HCT116 (cell line): ENCODE results near the gene ASMTL. TPM values are rescaled to one million over a fixed set of nuclear protein-coding genes. Genes with fewer than 3 reads are reported as not detected.

ENCODE experiments used
- ATAC-seq: fragments of 200-7000 bp; cut with Tn5 transposase; 2 replicates; pipeline ENCODE4 v1.9.1; 2020; ENCODE audit warnings: mild to moderate bottlenecking, moderate library complexity
- BruUV-seq: library from RNA; stranded (reverse); fragments of 400-500 nt; replicated peaks from 2 replicates; lab custom pipeline; 2021; lab: Mats Ljungman, UMichigan
- CTCF ChIA-PET: fragments of 300-600 bp; sonication (Branson Sonifier 250); formaldehyde crosslinking; loops from one replicate; lab custom pipeline; 2021; ENCODE audit warnings: antibody characterized with exemption; lab: Charles Lee
- POLR2A ChIA-PET: fragments of 300-600, 350-600 bp; sonication (Branson Sonifier 250); formaldehyde crosslinking; loops from one replicate; lab custom pipeline; 2021; ENCODE audit warnings: antibody characterized with exemption; lab: Charles Lee
- RAD21 ChIA-PET, 2 experiments: fragments of 300-600 bp; sonication (Branson Sonifier 250); formaldehyde crosslinking; loops; one replicate each; lab custom pipeline; 2023; ENCODE audit warnings: low total read pairs in 2 of 2; ENCODE audit not compliant: uncharacterized antibody in 2 of 2, unreplicated experiment in 2 of 2, low non-redundant PET in 1 of 2; lab: Charles Lee
- DNase-seq: peaks from one replicate; pipeline ENCODE4 v3.0.0-alpha.2; 2010; ENCODE audit warnings: low read depth, low spot score
- H2AFZ ChIP-seq: fragments of 200-600 bp; shearing (Covaris generic), sonication (generic); 2 replicates; pipeline ENCODE4 v1.6.1; 2017; ENCODE audit warnings: low read depth, mixed run types, mixed read lengths, antibody characterized with exemption, low read length; ENCODE audit not compliant: poor library complexity, severe bottlenecking
- H3K27ac ChIP-seq: 2 replicates; pipeline ENCODE4 v1.5.1; 2012; ENCODE audit warnings: low read depth, low read length
- H3K27me3 ChIP-seq: fragments of 200-600 bp; sonication (generic); 2 replicates; pipeline ENCODE4 v1.6.1; 2016; ENCODE audit warnings: mixed run types, low read length, mixed read lengths; ENCODE audit not compliant: insufficient read depth
- H3K36me3 ChIP-seq, 2 experiments: fragments of 200-500 bp in 1 of 2; fragments of 200-600 bp in 1 of 2; sonication (Bioruptor generic) in 1 of 2; sonication (generic) in 1 of 2; 2 replicates each; pipeline versions ENCODE4 v1.5.1 to v1.6.1; 2014 to 2016; ENCODE audit warnings: low read length in 2 of 2, inconsistent platforms in 1 of 2, mixed read lengths in 1 of 2, mixed run types in 1 of 2; ENCODE audit not compliant: insufficient read depth in 2 of 2, control insufficient read depth in 1 of 2
- H3K4me1 ChIP-seq, 2 experiments: fragments of 200-600 bp in 1 of 2; sonication (generic) in 1 of 2; 2 replicates each; pipeline versions ENCODE4 v1.5.1 to v1.6.1; 2012 to 2017; ENCODE audit warnings: low read length in 2 of 2, inconsistent platforms in 1 of 2, mild to moderate bottlenecking in 1 of 2, mixed read lengths in 1 of 2, mixed run types in 1 of 2, moderate library complexity in 1 of 2; ENCODE audit not compliant: insufficient read depth in 2 of 2, control insufficient read depth in 1 of 2
- H3K4me2 ChIP-seq: fragments of 200-600 bp; sonication (generic); 2 replicates; pipeline ENCODE4 v1.6.1; 2017; ENCODE audit warnings: mixed run types, low read length, mixed read lengths
- H3K4me3 ChIP-seq, 2 experiments: fragments of 200-600 bp in 1 of 2; sonication (generic) in 1 of 2; replicated peaks in 1 of 2; 2 replicates each; pipeline ENCODE4 v1.5.1; 2011 to 2016; ENCODE audit warnings: low read length in 2 of 2, control low read depth in 1 of 2, low read depth in 1 of 2, mild to moderate bottlenecking in 1 of 2, mixed read lengths in 1 of 2, mixed run types in 1 of 2
- H3K79me2 ChIP-seq: fragments of 200-600 bp; sonication (generic); 2 replicates; pipeline ENCODE4 v1.6.1; 2017; ENCODE audit warnings: mild to moderate bottlenecking, mixed run types, low read length, moderate library complexity, mixed read lengths; ENCODE audit not compliant: insufficient read depth
- H3K9ac ChIP-seq: fragments of 200-600 bp; sonication (generic); 2 replicates; pipeline ENCODE4 v1.6.1; 2016; ENCODE audit warnings: low read length, mixed read lengths
- H3K9me2 ChIP-seq: fragments of 200-600 bp; sonication (generic), shearing (Covaris generic); 2 replicates; pipeline ENCODE4 v1.6.1; 2017; ENCODE audit warnings: mixed run types, mild to moderate bottlenecking, moderate library complexity; ENCODE audit not compliant: insufficient read depth
- H3K9me3 ChIP-seq, 2 experiments: fragments of 200-500 bp in 1 of 2; fragments of 200-600 bp in 1 of 2; sonication (Bioruptor generic) in 1 of 2; sonication (generic) in 1 of 2; 2 replicates each; pipeline ENCODE4 v1.6.1; 2014 to 2017; ENCODE audit warnings: low read length in 2 of 2, mixed read lengths in 2 of 2, inconsistent platforms in 1 of 2, low read depth in 1 of 2, mild to moderate bottlenecking in 1 of 2, mixed run types in 1 of 2, moderate library complexity in 1 of 2; ENCODE audit not compliant: control insufficient read depth in 1 of 2, insufficient read depth in 1 of 2
- H4K20me1 ChIP-seq: fragments of 200-600 bp; sonication (generic), shearing (Covaris generic); 2 replicates; pipeline ENCODE4 v1.6.1; 2017; ENCODE audit warnings: mixed run types, mild to moderate bottlenecking, moderate library complexity; ENCODE audit not compliant: insufficient read depth
- CBX3 ChIP-seq: IDR thresholded peaks from 2 replicates; pipeline ENCODE4 v1.6.1; 2012; ENCODE audit warnings: low read depth
- CEBPB ChIP-seq: IDR thresholded peaks from 2 replicates; pipeline ENCODE4 v1.6.1; 2012; ENCODE audit warnings: low read depth
- CTCF ChIP-seq, 3 experiments: fragments of 200-600 bp in 1 of 3; sonication (generic) in 1 of 3; IDR thresholded peaks in 2 of 3; conservative IDR thresholded peaks in 1 of 3; 2 replicates each; pipeline ENCODE4 v1.5.1; 2012 to 2017; ENCODE audit warnings: low read depth in 2 of 3, low read length in 2 of 3, antibody characterized with exemption in 1 of 3, borderline replicate concordance in 1 of 3, control low read depth in 1 of 3, mild to moderate bottlenecking in 1 of 3, mixed read lengths in 1 of 3, mixed run types in 1 of 3, moderate library complexity in 1 of 3; ENCODE audit not compliant: insufficient read depth in 1 of 3
- ELF1 ChIP-seq: IDR thresholded peaks from 2 replicates; pipeline ENCODE4 v1.6.1; 2012; ENCODE audit warnings: low read depth, borderline replicate concordance
- EZH2phosphoT487 ChIP-seq: fragments of 200-600 bp; IDR thresholded peaks from 2 replicates; pipeline ENCODE4 v1.6.1; 2018; ENCODE audit warnings: antibody characterized with exemption, borderline replicate concordance
- FOSL1 ChIP-seq: IDR thresholded peaks from 2 replicates; pipeline ENCODE4 v1.6.1; 2012; ENCODE audit warnings: low read depth
- MAX ChIP-seq: IDR thresholded peaks from 2 replicates; pipeline ENCODE4 v1.6.1; 2012
- POLR2AphosphoS5 ChIP-seq: IDR thresholded peaks from 2 replicates; pipeline ENCODE4 v1.6.1; 2011; ENCODE audit warnings: mild to moderate bottlenecking, low read depth, low read length, moderate library complexity
- REST ChIP-seq: IDR thresholded peaks from 2 replicates; pipeline ENCODE4 v1.6.1; 2012; ENCODE audit warnings: low read depth
- SIN3A ChIP-seq: IDR thresholded peaks from 2 replicates; pipeline ENCODE4 v1.6.1; 2012; ENCODE audit warnings: low read depth
- SP1 ChIP-seq: IDR thresholded peaks from 2 replicates; pipeline ENCODE4 v1.6.1; 2012; ENCODE audit warnings: low read depth
- TCF7L2 ChIP-seq: IDR thresholded peaks from 2 replicates; pipeline ENCODE4 v1.7.0; 2011; ENCODE audit warnings: borderline replicate concordance, inconsistent platforms; ENCODE audit not compliant: insufficient read depth, insufficient read length; ENCODE audit errors: extremely low read depth
- YY1 ChIP-seq: IDR thresholded peaks from 2 replicates; pipeline ENCODE4 v1.6.1; 2011; ENCODE audit warnings: low read length, low read depth, moderate library complexity, mild to moderate bottlenecking; ENCODE audit not compliant: insufficient replicate concordance; ENCODE audit errors: extremely low read depth
- ZBTB33 ChIP-seq: IDR thresholded peaks from 2 replicates; pipeline ENCODE4 v1.6.1; 2011; ENCODE audit warnings: mild to moderate bottlenecking, low read length, moderate library complexity; ENCODE audit not compliant: insufficient replicate concordance; ENCODE audit errors: extremely low read depth
- ZFX ChIP-seq: fragments of 450-650 bp; IDR thresholded peaks from 2 replicates; pipeline ENCODE4 v1.6.1; 2017
- intact Hi-C: fragments of 100-400 bp; cut with micrococcal nuclease; formaldehyde crosslinking; loops from 2 replicates; pipeline ENCODE4 v1.10.0; 2022
- total RNA-seq: library from RNA; stranded (reverse); gene quantifications from one replicate; pipeline ENCODE4 v1.2.1, GENCODE V29; 2021; ENCODE audit not compliant: unreplicated experiment
- TF ChIP-seq, protein P1 (sequence below): IDR thresholded peaks from 2 replicates; pipeline ENCODE4 v1.6.1; 2012

Gene ASMTL
- total RNA-seq, 1 experiment from 2014 or later = 59.6 TPM

- H3K9me3 ChIP-seq = no peaks in the 10 kb centered on the region
- no peaks in the 10 kb centered on the region for H3K79me2 ChIP-seq
- no peak for ATAC-seq
- peaks cover 0 to 7% of the 10 kb centered on the region in 2 experiments; a peak in 3 of 4 replicates for H3K4me1 ChIP-seq
- no peak overlapping the region for H2AFZ ChIP-seq
- no peak overlapping the region for H3K4me2 ChIP-seq
- H3K9ac ChIP-seq = no peak overlapping the region
- H3K4me3 ChIP-seq = no peak overlapping the region
- ChIA-PET RAD21 (no interaction called here), CTCF (no interaction called here), POLR2A (no interaction called here)
- no peaks in the 10 kb centered on the region for H3K36me3 ChIP-seq
- intact Hi-C loops = no loop called here
- TF ChIP-seq MAX = no peak
- no peak for TF ChIP-seq ZFX
- TF ChIP-seq SP1 = no peak
- TF ChIP-seq POLR2AphosphoS5 = no peak
- no peak for TF ChIP-seq SIN3A
- no peak for TF ChIP-seq YY1
- TF ChIP-seq CBX3 = no peak
- TF ChIP-seq CTCF (IDR thresholded peaks at IDR 0.05 in 2 of 3, conservative IDR thresholded peaks at IDR 0.05 in 1 of 3; ENCODE audit: borderline replicate concordance in 1 of 3, insufficient read depth in 1 of 3, low read depth in 2 of 3, low read length in 2 of 3) = no peak
- TF ChIP-seq FOSL1 = no peak
- no peak for TF ChIP-seq CEBPB
- no peak for TF ChIP-seq REST
- TF ChIP-seq ELF1 = no peak
- TF ChIP-seq EZH2phosphoT487 = no peak
- no peak for TF ChIP-seq TCF7L2
- TF ChIP-seq, protein P1, sequence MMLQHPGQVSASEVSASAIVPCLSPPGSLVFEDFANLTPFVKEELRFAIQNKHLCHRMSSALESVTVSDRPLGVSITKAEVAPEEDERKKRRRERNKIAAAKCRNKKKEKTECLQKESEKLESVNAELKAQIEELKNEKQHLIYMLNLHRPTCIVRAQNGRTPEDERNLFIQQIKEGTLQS = no peak
- TF ChIP-seq ZBTB33 = no peak
- no TSS peak for BruUV-seq
- no peaks in the 10 kb centered on the region for H3K9me2 ChIP-seq
- no peak overlapping the region for H3K27ac ChIP-seq
- H4K20me1 ChIP-seq = no peaks in the 10 kb centered on the region
- H3K27me3 ChIP-seq = no peaks in the 10 kb centered on the region
- no peak for DNase-seq
Measured at GRCh38 chrX:1464041-1464970, 11.6 kb upstream of the ASMTL start.
